DOHH2 (cell line): ENCODE data around the gene RNF168.
"Not testable (repeated sequence)": the region's sequence is repeated elsewhere in the genome, so short reads cannot be mapped to it uniquely, and the experiment has no call there.

Experiments
- H3F3A ChIP-seq: fragments of 200-600 bp; sonication (generic), shearing (Covaris generic); 2 replicates; pipeline ENCODE4 v1.6.0; 2016; ENCODE audit warnings: antibody characterized with exemption, mild to moderate bottlenecking; ENCODE audit not compliant: control insufficient read depth, insufficient read depth
- H3K27ac ChIP-seq: fragments of 200-600 bp; sonication (generic); 2 replicates; pipeline ENCODE4 v1.5.1; 2014; ENCODE audit warnings: low read depth, mild to moderate bottlenecking, low read length, moderate library complexity
- H3K27me3 ChIP-seq: fragments of 200-600 bp; sonication (generic); 2 replicates; pipeline ENCODE4 v1.6.1; 2014; ENCODE audit warnings: mild to moderate bottlenecking, low read length, mixed read lengths; ENCODE audit not compliant: control insufficient read depth
- H3K36me3 ChIP-seq: fragments of 200-600 bp; sonication (generic); 2 replicates; pipeline ENCODE4 v1.6.1; 2014; ENCODE audit warnings: mild to moderate bottlenecking, low read length, moderate library complexity, mixed read lengths; ENCODE audit not compliant: control insufficient read depth
- H3K4me1 ChIP-seq: fragments of 200-600 bp; sonication (generic); 2 replicates; pipeline ENCODE4 v1.6.1; 2014; ENCODE audit warnings: mild to moderate bottlenecking, low read length, mixed read lengths; ENCODE audit not compliant: control insufficient read depth
- H3K4me2 ChIP-seq: fragments of 200-600 bp; sonication (generic); 2 replicates; pipeline ENCODE4 v1.6.0; 2014; ENCODE audit warnings: mild to moderate bottlenecking, low read length, moderate library complexity
- H3K4me3 ChIP-seq: fragments of 200-600 bp; sonication (generic); 2 replicates; pipeline ENCODE4 v1.5.1; 2014; ENCODE audit warnings: mild to moderate bottlenecking, low read length, mixed read lengths
- H3K79me2 ChIP-seq: fragments of 200-600 bp; sonication (generic); 2 replicates; pipeline ENCODE4 v1.6.1; 2014; ENCODE audit warnings: mild to moderate bottlenecking, low read length, mixed read lengths; ENCODE audit not compliant: control insufficient read depth
- H3K9me2 ChIP-seq: fragments of 200-600 bp; sonication (generic); replicated peaks from 2 replicates; pipeline ENCODE4 v1.6.1; 2014; ENCODE audit warnings: mild to moderate bottlenecking, low read length, mixed read lengths; ENCODE audit not compliant: control insufficient read depth
- H3K9me3 ChIP-seq: fragments of 200-600 bp; sonication (generic); 2 replicates; pipeline ENCODE4 v1.6.1; 2014; ENCODE audit warnings: antibody characterized with exemption, low read length, mixed read lengths; ENCODE audit not compliant: control insufficient read depth, insufficient read depth
- H4K20me1 ChIP-seq: fragments of 200-600 bp; sonication (generic); 2 replicates; pipeline ENCODE4 v1.6.0; 2014; ENCODE audit warnings: low read depth, mild to moderate bottlenecking, antibody characterized with exemption, low read length, moderate library complexity; ENCODE audit not compliant: control insufficient read depth, insufficient read depth
- CTCF ChIP-seq: fragments of 200-600 bp; sonication (generic); IDR thresholded peaks from one replicate; pipeline ENCODE4 v1.5.1; 2014; ENCODE audit warnings: antibody characterized with exemption, mild to moderate bottlenecking, low read depth, low read length; ENCODE audit not compliant: poor library complexity, severe bottlenecking
- EZH2phosphoT487 ChIP-seq: fragments of 200-600 bp; sonication (generic); IDR thresholded peaks from 2 replicates; pipeline ENCODE4 v1.6.1; 2017; ENCODE audit warnings: borderline replicate concordance, mild to moderate bottlenecking, antibody characterized with exemption, low read length, moderate library complexity, mixed read lengths

Gene RNF168

GRCh38 chr3:196432137-196432879 lies 71.3 kb downstream of the RNF168 start, which contains the start of gene UBXN7:
TSS of gene UBXN7 (minus strand) at chr3:196432427. CDS start at chr3:196432399, 28 bp downstream.
- H3K27ac ChIP-seq = peak within 1 kb of the TSS; percentile 51
- H3K36me3 ChIP-seq = peaks cover 17% of the 10 kb centered on the region
- peak within 1 kb of the TSS; percentile 85 for H3K4me2 ChIP-seq
- no peaks in the 10 kb centered on the region for H3F3A ChIP-seq
- peaks cover 6% of the 10 kb centered on the region; the same call in 1 of the 2 replicates for H4K20me1 ChIP-seq
- H3K9me2 ChIP-seq = no peaks in the 10 kb centered on the region
- no peaks in the 10 kb centered on the region for H3K9me3 ChIP-seq
- H3K27me3 ChIP-seq = no peaks in the 10 kb centered on the region
- TF ChIP-seq CTCF (no peak), EZH2phosphoT487 (no peak)
- peaks cover 16% of the 10 kb centered on the region for H3K4me1 ChIP-seq
- H3K4me3 ChIP-seq = peak within 1 kb of the TSS; percentile 91
- H3K79me2 ChIP-seq = peaks cover 49% of the 10 kb centered on the region

GRCh38 chr3:196431181-196432136 lies 72.1 kb downstream of the RNF168 start:
- H3K4me2 ChIP-seq = peak overlapping the region; percentile 85
- H3K9me3 ChIP-seq = no peaks in the 10 kb centered on the region
- H3K79me2 ChIP-seq = peaks cover 58% of the 10 kb centered on the region
- H3K9me2 ChIP-seq = no peaks in the 10 kb centered on the region
- peak overlapping the region; percentile 91 for H3K4me3 ChIP-seq
- TF ChIP-seq CTCF (no peak), EZH2phosphoT487 (no peak)
- H3K27me3 ChIP-seq = no peaks in the 10 kb centered on the region
- H3K4me1 ChIP-seq = peaks cover 16% of the 10 kb centered on the region
- H4K20me1 ChIP-seq = peaks cover 6% of the 10 kb centered on the region; the same call in 1 of the 2 replicates
- peaks cover 20% of the 10 kb centered on the region for H3K36me3 ChIP-seq
- peak overlapping the region; percentile 51 for H3K27ac ChIP-seq
- no peaks in the 10 kb centered on the region for H3F3A ChIP-seq

DNA sequence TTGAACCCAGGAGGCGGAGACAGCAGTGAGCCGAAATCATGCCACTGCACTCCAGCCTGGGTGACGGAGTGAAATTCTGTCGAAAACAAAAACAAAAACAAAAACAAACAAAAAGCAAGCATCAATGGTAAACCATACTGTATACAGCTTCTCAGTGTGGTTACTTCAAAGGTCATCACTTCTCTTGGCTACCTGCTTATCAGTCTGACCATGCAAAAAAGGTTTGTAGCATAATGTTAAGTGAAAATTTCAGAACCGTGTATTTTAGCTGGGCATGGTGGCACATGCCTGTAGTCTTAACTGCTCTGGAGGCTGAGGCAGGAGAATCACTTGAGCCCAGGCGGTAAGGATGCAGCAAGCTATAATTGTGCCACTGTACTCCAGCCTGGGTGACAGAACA lies 75.5 kb downstream of the RNF168 start:
- TF ChIP-seq EZH2phosphoT487 (no peak), CTCF (no peak)
- H3K36me3 ChIP-seq = peaks cover 20% of the 10 kb centered on the region
- H3K4me2 ChIP-seq = no peak overlapping the region

DNA sequence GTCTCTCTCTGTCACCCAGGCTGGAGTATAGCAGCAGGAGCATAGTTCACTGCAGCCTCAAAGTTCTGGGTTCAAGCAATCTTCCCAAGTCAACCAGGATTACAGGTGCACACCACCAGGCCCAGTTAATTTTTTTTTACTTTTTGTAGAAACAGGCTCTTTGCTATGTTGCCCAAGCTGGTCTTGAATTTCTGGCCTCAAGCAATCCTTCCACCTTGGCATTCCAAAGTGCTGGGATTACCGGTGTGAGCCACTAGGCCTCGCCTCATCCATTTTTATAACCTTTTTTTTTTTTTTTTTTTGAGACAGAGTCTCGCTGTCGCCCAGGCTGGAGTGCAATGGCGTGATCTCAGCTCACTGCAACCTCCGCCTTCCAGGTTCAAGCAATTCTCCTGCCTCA lies 79.1 kb downstream of the RNF168 start:
- H3K27ac ChIP-seq, H3F3A ChIP-seq, H3K27me3 ChIP-seq, H3K4me3 ChIP-seq, H3K9me3 ChIP-seq, H3K9me2 ChIP-seq, H3K4me1 ChIP-seq, H4K20me1 ChIP-seq, H3K4me2 ChIP-seq: not testable (repeated sequence)
- Histone ChIP-seq H3K79me2 (peaks cover 100% of the 10 kb centered on the region), H3K36me3 (peaks cover 11% of the 10 kb centered on the region)

More for the DNA sequence above, 75.5 kb downstream of the RNF168 start:
- peaks cover 10% of the 10 kb centered on the region; the same call in 1 of the 2 replicates for H4K20me1 ChIP-seq
- no peaks in the 10 kb centered on the region for H3K27me3 ChIP-seq
- no peak overlapping the region for H3K4me3 ChIP-seq
- H3K4me1 ChIP-seq = peaks cover 11% of the 10 kb centered on the region
- H3F3A ChIP-seq = no peaks in the 10 kb centered on the region
- peaks cover 92% of the 10 kb centered on the region for H3K79me2 ChIP-seq
- H3K27ac ChIP-seq = no peak overlapping the region
- no peaks in the 10 kb centered on the region for H3K9me2 ChIP-seq
- H3K9me3 ChIP-seq = no peaks in the 10 kb centered on the region
